ENCODE data around the gene KLHDC10. TPM values are rescaled to one million over a fixed set of nuclear protein-coding genes. Genes with fewer than 3 reads are reported as not detected.

KLHDC10 gene
- 13.9 and 16.6 TPM in 2 replicates for total RNA-seq

GRCh38 chr7:130069978-130070860 is at the start of gene KLHDC10:
Gene KLHDC10, plus strand, starts transcription at chr7:130070534. Its CDS starts 110 bp downstream, at chr7:130070644.

Other genes with a start within 250 kb of the KLHDC10 start
- 49.9 and 80.9 TPM in 2 replicates for gene UBE2H, start 117.6 kb upstream of the KLHDC10 start, total RNA-seq
- 19.0 and 26.1 TPM in 2 replicates for gene ZC3HC1, start 19.2 kb upstream of the KLHDC10 start, total RNA-seq
- 7.8 and 11.4 TPM in 2 replicates for gene TMEM209, start 134.9 kb downstream of the KLHDC10 start, total RNA-seq
- gene SSMEM1, start 137.3 kb downstream of the KLHDC10 start, total RNA-seq = not detected in 2 replicates
- not detected in 2 replicates for gene CPA2, start 196.3 kb downstream of the KLHDC10 start, total RNA-seq
- gene CPA4, start 222.6 kb downstream of the KLHDC10 start, total RNA-seq = 40.3 and 40.9 TPM in 2 replicates